ENCODE results near the gene ATOSA.

DNA sequence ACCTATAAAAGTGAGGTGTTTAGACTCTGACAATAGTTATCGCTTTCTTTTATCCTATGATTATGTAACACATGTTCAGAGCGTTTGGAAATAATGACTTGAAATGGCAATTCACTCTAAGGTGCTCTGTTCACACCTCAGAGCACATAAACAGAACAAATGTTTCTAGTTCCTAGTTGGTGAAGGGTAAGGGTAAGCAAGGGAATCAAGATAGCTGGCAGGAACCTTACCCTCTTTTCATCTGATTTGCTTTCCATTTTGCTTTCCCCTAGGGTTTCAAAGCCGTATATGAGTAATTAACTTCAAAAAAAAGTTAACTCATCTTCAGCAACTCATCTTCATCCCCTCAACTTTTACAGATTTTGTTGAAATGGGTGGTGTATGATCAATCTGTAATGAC is 2.3 kb upstream of the ATOSA start:
- TF ChIP-seq, protein P1, sequence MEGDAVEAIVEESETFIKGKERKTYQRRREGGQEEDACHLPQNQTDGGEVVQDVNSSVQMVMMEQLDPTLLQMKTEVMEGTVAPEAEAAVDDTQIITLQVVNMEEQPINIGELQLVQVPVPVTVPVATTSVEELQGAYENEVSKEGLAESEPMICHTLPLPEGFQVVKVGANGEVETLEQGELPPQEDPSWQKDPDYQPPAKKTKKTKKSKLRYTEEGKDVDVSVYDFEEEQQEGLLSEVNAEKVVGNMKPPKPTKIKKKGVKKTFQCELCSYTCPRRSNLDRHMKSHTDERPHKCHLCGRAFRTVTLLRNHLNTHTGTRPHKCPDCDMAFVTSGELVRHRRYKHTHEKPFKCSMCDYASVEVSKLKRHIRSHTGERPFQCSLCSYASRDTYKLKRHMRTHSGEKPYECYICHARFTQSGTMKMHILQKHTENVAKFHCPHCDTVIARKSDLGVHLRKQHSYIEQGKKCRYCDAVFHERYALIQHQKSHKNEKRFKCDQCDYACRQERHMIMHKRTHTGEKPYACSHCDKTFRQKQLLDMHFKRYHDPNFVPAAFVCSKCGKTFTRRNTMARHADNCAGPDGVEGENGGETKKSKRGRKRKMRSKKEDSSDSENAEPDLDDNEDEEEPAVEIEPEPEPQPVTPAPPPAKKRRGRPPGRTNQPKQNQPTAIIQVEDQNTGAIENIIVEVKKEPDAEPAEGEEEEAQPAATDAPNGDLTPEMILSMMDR (conservative IDR thresholded peaks at IDR 0.05): no peak
- no peak for TF ChIP-seq EZH2 (IDR thresholded peaks at IDR 0.05; ENCODE audit: low read depth)

All from PC-9 (cell line).